ENCODE results near the gene BRD4.

The BRD4 gene

DNA sequence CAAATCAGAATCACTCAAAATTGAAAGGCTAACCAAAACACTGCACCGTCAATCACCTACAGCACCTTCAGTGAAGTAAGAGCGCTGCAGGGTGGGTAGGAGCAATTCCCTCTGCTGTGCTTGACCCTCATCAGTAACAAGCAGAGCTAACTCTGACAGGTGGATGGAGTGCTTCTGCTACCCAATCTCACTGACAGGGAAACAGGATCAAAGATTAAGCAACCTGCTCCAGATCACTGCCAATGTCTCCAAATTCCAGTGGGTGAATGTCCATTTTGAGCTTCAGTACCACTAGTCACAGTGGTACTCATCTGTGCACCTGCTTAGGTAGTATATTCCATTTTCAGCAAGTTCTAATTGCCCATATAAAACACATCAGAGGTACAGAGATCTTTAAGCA, 25.2 kb downstream of the BRD4 start:
- DNase-seq, result no peak

- DNase-seq, result no peak
Observed at GRCh38 chr19:15305582-15306334, 26.6 kb downstream of the BRD4 start.

DNA sequence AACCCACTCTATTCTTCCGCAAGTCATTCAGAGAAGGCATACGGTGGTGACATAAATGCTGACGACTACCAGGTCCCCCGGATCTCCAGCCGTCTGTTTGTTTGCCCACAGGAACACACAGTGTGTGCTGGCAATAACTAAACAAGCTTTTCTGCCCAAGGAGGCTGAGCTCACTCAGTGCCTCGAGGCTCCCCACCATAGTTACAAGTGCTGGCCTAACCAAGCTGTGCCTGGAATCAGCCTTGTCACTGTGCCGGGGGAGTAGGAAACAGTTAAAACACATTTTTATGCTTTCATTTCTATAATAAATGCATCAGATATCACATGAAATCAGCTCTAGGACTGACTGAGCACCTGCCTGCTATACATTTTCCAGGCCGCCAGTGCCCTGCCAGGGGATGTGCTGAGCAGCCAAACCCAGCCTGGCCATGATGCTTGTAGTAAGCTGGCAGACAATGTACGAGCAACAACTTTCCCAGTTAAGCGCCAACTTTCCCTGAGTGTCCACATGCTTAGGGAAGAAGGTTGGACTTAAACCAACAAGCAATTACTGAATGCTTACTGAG, 28.1 kb downstream of the BRD4 start:
- no peak for DNase-seq

DNA sequence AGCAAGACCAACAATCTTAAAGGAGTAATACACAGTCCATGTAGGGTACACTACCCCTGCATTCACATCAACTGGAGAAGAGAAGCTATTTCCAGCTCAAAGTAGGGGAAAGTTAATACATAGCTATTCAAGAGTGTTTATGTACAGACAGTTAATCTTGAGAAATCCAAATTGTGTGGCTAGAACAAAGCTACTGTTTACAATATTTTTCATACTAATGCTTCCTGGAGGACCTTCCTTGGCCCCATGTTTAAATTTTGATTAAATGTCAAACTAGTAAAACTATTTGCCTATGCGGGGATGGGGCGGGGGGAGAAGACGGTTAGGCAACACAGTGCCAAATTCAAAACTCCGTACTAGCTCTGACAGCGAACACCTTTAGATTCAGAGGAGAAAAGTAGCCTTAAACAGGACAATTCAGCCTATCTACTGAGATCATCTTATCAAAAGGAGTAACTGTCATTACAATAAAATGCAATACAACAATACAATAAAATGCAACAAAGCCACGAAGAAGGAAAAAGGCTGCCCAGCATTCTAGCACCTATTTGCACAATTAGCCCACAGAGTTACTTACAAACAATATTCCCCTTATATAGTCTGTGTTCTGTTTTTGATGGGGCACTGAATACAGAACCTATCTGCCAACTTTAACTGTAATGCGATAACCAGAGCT, 29.1 kb downstream of the BRD4 start:
- DNase-seq, result no peak

- DNase-seq, result no peak
Observed at GRCh38 chr19:15300533-15301197, 31.7 kb downstream of the BRD4 start.

GRCh38 chr19:15299568-15300409, 32.5 kb downstream of the BRD4 start:
- DNase-seq, result no peak

- no peak for DNase-seq
Observed at GRCh38 chr19:15298847-15299567, 33.3 kb downstream of the BRD4 start.

GRCh38 chr19:15297416-15298224, 34.7 kb downstream of the BRD4 start:
- DNase-seq, result no peak

GRCh38 chr19:15296841-15297415, 35.4 kb downstream of the BRD4 start:
- no peak for DNase-seq

DNA sequence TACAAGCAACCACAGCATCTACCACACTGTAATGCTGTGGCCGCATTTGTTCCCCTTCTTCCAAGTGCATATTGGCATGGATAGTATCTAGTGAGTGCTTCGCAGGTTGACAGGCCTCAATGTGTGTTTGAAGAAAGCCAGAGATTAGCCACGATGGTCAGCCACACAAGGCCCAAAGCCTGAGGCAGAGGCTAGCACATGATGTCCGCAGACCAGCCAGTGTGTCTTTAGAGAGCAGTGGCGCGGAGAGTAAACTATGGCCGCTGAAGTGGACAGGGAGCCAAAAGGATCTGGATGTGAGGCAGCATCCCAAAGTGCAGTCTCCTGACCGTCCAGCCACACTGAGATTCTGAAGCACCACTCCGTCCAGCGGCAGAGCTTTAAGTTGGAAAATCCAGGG, 36.0 kb downstream of the BRD4 start:
- DNase-seq, result no peak

DNA sequence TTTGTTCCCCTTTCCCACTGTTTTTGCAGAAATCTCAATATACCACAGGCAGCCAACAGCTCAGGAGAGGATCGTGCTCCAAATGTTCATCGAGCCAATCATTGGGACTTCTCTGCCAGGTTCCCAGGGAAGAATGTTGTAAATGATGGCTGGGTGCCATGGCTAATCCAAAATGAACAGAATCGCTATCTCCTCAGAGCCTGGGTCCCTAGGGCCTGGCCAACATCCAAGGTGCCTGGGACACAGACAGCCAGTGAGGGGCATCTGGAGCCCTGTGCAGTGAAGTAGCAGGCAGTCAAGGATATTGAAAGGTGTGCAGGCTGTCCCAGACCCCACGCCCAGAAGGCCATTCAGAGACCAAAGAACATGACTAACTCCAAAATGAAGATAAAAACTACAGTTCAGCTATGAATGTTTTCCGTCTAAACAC, 37.8 kb downstream of the BRD4 start:
- peak; percentile 94 for DNase-seq

- peak; percentile 61 for DNase-seq
Observed at GRCh38 chr19:15293781-15294491, 38.4 kb downstream of the BRD4 start.

DNA sequence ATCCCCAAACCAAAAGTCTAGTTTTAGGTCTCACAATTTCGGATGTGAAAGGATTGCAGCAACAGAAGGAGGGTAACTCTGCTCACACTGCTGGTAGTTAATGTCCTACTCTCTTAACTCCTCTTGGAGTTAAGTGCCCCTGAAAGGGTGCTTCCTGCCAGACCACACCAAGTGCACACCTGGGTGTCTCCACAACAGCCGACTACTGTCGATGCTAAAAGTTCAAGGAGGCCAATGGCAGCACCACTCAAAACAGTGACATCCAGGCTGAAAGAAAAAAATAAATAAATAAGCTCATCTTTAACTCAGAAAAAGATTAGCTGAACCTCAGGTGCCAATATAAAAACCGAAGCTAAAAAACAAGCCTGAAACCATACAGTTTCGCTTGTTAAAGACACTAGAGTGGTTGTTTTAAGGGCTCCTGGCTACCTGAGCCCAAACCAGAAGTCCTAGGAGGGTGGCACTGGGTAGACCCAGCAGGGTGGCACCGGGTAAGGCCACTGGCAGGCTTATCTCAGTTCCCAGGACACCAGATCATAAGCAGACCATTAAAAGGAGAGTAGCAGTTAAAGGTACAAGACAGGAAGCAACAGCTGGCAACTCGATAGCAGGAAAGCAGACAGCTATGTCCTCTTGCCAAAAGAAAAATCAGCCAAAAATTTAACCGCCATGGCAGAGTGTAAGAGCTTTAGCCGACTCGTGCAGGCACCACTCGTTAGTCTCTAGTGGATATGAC, 39.3 kb downstream of the BRD4 start:
- DNase-seq, result peak; percentile 98

DNA sequence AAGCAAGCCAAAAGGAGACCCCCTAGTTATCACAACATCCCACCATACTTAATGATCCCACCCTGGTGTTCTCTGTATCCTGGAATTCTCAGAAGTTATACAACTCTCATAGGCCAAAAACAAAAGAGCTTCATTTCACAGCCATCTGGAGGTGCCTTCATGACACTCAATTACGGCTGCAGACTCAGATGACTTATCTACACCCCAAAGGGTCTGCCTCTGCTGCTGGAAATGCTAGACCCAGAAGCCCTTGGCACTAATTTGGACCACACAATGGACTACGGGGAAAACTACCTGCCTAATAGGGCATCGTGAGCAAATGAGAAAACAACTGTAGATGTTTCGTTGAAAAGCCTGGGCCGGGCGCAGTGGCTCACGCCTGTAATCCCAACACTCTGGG, 40.2 kb downstream of the BRD4 start:
- DNase-seq, result peak; percentile 40

GRCh38 chr19:15291548-15292021, 40.8 kb downstream of the BRD4 start:
- DNase-seq, result peak; percentile 56

- DNase-seq, result no peak
Observed at GRCh38 chr19:15291089-15291488, 41.2 kb downstream of the BRD4 start.

GRCh38 chr19:15290166-15290565, 42.2 kb downstream of the BRD4 start:
- no peak for DNase-seq

DNA sequence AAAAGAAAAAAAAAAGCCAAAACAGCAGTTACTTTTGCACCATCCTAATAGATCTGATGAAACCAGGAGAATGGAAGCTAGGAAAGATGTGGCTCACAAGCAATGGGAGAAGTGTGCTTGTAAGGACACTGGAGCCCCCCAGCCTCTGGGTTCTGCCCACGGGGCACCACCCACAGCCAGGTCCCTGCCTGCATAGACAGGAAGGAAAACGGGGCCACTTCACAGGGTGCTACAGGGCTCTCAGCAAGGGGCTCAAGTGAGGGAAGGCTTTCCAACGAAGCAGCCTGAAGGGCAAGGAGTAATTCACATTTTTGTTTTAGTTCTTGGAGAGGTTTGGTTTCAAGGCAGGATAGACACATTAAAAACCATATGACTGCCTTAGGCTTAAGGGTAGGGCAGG, 42.7 kb downstream of the BRD4 start:
- no peak for DNase-seq
